SH-SY5Y (cell line): ENCODE data around the gene SPR.

Experiments
- GATA2 ChIP-seq: IDR thresholded peaks from 2 replicates; pipeline ENCODE4 v1.6.1; 2011; ENCODE audit warnings: mild to moderate bottlenecking, low read depth, low read length
- GATA3 ChIP-seq: IDR thresholded peaks from 2 replicates; pipeline ENCODE4 v1.6.1; 2011; ENCODE audit warnings: low read depth, mild to moderate bottlenecking, low read length, moderate library complexity

The SPR gene

GRCh38 chr2:72897785-72898584 is 10.8 kb downstream of the SPR start:
- TF ChIP-seq GATA3 (no peak), GATA2 (no peak)

GRCh38 chr2:72898585-72898906 is 11.3 kb downstream of the SPR start:
- TF ChIP-seq GATA2 = no peak
- no peak for TF ChIP-seq GATA3

- TF ChIP-seq GATA3 (no peak), GATA2 (no peak)
These were observed 13.1 kb downstream of the SPR start for GRCh38 chr2:72900191-72900825.

- TF ChIP-seq GATA3 (no peak), GATA2 (no peak)
These were observed 14.2 kb downstream of the SPR start for GRCh38 chr2:72901426-72901825.

- no peak for TF ChIP-seq GATA2
- TF ChIP-seq GATA3 = no peak
These were observed 21.5 kb downstream of the SPR start for GRCh38 chr2:72908741-72909140.

GRCh38 chr2:72911256-72911655 is 24.0 kb downstream of the SPR start:
- no peak for TF ChIP-seq GATA3
- TF ChIP-seq GATA2 = no peak

- TF ChIP-seq GATA3 (no peak), GATA2 (no peak)
These were observed 26.4 kb downstream of the SPR start for GRCh38 chr2:72913486-72914205.

- TF ChIP-seq GATA2 (no peak), GATA3 (no peak)
These were observed 27.0 kb downstream of the SPR start for GRCh38 chr2:72914206-72914559.

GRCh38 chr2:72914589-72915319 is 27.5 kb downstream of the SPR start:
- TF ChIP-seq GATA3 (no peak), GATA2 (no peak)

- TF ChIP-seq GATA2 = no peak
- no peak for TF ChIP-seq GATA3
These were observed 28.2 kb downstream of the SPR start for GRCh38 chr2:72915320-72915906.

- TF ChIP-seq GATA3 = no peak
These were observed 28.9 kb downstream of the SPR start for GRCh38 chr2:72915907-72916742.

GRCh38 chr2:72916743-72917137 is 29.5 kb downstream of the SPR start:
- TF ChIP-seq GATA2 (no peak), GATA3 (no peak)

- TF ChIP-seq GATA3 (no peak), GATA2 (no peak)
These were observed 30.1 kb downstream of the SPR start, which contains the start of gene EMX1 for GRCh38 chr2:72917138-72917876. Gene EMX1 (plus strand): TSS chr2:72917519. CDS start chr2:72917853, 334 bp downstream.
